NCI-H446 (cell line): ENCODE results near the gene SPATA6L.
"Not testable (repeated sequence)": the region's sequence is repeated elsewhere in the genome, so short reads cannot be mapped to it uniquely, and the experiment has no call there.

Source experiments
- DNase-seq, 2 experiments: peaks; one replicate each; lab custom pipeline; 2025; lab: John Stamatoyannopoulos, UW

Gene SPATA6L

DNA sequence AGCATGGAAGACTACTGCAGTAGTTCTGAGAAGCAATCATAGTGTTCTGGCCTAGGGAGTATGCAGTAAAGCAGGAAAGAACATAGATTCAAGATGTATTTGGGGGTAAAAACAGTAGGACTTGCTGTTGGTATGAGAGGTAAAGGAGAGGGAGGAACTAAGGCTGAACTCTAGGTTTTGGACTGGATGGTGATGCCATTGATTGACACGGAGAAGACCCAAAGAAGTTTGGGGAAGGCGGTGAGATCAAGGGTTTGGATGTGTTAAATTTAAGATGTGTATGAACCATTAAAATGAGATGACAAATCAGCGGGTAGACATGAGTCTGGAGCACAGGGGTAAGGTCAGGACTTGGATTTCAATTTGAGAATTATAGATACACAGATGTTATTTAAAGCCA is 11.1 kb upstream of the SPATA6L start:
- DNase-seq = no peak

DNA sequence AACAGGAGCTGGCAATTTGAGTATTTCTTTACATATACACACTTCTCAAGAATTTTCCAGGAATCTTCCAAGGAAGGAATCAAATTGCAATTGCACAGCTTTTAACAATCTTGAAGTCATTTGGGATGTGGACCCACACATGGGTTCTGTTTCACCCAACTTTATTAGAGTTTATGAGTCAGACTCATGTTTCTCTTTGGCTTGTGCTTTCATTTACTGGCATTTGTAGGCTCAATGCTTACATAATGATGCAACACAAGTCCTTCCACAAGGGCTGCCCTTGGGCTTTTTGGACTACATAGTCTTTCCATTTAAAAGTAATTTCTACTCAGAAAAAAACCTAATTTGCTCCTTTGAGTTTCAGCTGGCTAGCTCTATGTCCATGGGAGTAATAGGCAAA is 8.5 kb upstream of the SPATA6L start:
- DNase-seq = no peak

DNA sequence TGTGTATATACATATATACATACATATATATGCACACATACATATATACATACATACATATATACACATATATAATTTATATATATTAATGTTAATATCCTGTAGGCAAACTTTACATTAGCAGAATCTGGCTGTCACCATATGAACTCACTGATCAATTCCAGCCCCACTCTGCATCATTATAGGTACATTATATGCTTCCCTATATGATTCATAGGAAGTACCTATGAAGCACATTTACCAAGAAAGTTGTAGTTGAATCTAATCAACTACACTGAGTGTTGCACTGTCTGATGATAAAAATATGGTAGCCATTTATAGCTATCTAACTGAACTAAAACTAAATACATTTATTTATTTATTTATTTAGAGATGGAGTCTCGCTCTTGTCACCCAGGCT is 5.5 kb upstream of the SPATA6L start:
- no peak for DNase-seq

DNA sequence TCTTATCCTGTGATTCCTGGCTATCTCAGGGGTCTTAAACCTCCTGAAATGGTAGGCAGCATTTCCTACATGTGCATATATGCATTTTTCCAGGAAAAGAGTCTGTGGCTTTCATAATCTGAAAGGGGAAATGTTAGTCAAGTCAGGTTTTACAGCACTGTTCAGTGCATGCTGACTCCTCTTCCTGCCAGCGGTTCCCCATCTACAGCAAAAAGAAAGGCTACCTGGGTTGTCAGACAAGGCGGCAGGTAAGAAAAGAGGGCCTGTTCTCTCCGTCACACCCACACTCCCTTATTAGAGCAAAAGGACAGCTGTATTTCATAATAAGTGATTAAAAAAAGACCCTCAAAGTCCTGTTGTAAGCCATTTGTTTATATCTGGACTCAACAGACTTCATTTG is 4.3 kb upstream of the SPATA6L start:
- no peak for DNase-seq

DNA sequence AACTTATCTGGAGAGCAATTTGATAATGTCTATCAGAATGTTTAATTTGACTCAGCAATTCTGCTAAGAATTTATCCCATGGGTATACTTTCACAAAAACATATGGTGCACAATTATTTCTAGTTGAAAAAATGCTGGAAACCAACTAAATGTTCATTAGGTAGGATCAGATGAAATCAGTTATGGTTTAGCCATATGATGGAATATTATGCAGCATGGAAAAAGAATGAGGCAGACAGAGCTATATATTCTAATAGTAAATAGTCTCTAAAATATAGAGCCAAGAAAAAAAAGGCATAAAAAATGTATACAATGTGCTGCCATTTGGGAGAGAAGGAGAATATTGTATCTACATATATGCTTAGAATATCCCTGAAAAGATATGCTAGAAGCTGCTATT is 3.6 kb upstream of the SPATA6L start:
- DNase-seq = no peak

DNA sequence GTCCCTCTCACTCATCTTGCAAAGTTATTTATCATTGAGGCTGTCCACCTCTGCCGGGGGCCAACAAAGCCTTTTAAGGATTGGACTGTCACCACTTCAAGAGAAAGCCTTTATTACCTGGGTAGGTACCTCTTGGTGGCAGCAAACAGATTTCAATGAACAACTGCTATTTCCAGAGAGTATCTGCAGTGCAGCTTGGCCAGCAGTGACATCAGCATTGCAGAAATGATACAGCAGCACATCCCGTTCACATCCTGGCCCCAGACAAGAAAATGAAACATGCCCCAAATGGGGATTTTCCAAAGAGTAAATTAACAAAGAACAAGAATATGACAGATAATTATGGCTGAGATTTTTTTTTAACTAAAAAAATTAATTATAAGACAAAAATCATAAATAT is 2.3 kb upstream of the SPATA6L start:
- no peak for DNase-seq

DNA sequence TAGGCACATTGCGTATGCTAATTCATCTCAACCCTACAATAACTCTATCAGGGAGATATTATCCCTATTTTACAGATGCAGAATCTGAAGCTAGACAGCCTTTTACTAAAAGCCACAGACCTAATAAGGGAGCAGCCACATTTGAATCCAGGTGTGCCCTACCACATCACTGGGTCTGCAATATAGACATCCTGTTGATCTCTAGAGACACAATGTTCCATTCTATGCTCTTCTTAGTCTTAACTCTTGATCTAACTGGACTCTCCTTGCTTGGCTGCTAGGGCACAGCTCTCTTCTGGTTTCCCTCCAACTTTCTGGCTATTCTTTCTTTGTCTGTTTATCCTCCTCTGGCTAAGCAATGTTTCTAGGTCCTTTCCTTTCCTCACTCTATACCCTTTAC is 1.4 kb upstream of the SPATA6L start:
- DNase-seq = no peak

DNA sequence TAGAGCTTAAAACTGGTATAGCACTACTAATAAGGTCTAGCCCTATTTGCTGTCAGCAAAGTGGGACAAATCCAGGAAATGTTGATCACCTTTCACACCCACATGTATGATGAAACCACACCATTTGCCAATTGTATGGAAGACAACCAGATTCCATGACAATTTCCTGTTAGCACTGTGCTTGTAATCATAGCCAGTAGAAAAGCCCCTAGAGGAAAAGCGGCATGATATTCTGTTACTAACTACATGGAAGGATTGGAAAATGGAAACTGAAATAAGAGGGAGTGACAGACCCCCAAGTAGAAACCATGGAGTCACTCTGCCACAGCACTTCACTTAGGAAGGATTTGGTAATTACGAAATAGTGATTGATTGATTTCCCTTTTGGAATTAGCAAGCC is 923 bp downstream of the SPATA6L start:
- DNase-seq = peak in 1 of 2 experiments; percentile 36

DNA sequence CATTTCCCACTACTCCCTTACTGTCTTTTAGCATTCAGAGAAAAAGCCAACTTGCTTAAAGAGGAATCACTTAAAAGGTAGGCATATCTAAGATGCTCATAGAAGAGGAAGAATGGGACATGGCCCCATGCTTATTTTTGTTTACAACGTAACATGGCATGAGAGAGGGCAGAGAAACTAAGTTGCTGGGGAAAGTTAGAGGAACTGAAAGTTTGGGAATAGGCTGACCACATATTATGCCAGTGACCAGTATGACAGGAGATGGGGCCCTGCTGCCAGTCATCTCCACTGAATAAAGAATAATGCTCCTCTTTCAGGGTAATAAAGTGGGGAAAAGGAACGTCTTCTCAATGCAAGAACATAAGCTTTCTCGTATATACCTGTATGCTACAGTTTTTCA is 2.3 kb downstream of the SPATA6L start:
- DNase-seq = no peak

DNA sequence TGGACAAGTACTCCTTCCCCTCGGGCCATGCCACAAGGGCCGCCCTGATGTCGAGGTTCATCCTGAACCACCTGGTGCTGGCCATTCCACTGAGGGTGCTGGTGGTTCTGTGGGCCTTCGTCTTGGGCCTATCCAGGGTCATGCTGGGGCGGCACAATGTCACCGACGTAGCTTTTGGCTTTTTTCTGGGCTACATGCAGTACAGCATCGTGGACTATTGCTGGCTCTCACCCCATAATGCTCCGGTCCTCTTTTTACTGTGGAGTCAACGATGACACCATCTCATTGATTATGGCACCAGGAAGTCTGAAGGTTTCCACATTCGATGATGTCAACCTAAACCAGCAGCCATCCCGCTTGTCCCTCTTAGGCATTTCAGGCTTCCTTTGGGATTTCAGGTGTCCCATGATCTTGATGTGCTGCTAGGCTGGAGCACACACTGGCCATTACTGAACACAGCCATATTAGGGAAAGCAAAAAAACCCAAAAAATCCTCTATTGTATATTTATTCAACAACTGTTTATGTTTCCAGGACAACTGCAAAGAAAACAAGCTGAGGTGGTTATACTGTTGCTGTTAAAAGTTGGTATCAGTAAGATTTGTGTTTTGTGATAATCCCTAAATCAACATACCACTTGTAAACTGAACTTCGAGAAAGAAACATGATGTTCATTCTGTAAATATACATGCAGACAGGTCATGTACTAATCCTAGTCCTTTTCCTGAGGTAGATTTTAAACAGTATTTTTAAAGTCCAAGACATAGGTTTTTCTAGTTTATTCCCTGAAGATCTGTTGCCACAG is 3.1 kb downstream of the SPATA6L start:
- no peak for DNase-seq

DNA sequence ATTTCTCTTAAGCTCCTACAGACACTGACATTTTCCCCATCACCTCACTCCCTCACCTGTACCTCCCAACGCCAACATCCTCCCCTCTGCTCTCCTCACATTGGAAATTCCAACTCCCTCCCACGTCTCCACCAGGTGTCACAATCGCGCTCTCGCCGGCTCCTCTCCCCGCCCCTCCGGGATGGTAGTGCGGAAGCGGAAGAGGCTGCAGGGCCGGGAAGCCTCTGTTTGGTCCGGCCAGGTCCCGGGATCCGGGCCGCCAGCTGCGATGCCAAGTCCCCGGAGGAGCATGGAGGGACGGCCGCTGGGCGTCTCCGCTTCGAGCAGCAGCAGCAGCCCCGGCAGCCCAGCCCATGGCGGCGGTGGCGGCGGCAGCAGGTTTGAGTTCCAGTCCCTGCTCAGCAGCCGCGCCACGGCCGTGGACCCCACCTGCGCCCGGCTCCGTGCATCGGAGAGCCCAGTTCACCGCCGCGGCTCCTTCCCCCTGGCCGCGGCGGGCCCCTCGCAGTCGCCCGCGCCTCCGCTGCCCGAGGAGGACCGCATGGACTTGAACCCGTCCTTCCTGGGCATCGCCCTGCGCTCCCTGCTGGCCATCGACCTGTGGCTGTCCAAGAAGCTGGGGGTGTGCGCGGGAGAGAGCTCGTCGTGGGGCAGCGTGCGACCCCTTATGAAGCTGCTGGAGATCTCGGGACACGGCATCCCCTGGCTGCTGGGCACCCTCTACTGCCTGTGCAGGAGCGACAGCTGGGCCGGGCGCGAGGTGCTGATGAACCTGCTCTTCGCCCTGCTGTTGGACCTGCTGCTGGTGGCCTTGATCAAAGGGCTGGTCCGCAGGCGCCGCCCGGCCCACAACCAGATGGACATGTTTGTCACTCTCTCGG is 3.9 kb downstream of the SPATA6L start, which contains the start of gene PLPP6:
Gene PLPP6, plus strand, starts transcription at position 187 of the 881 bp plus-strand sequence. Its CDS starts 82 bp downstream, at position 269.
- DNase-seq = peak; percentile 63 to 85

DNA sequence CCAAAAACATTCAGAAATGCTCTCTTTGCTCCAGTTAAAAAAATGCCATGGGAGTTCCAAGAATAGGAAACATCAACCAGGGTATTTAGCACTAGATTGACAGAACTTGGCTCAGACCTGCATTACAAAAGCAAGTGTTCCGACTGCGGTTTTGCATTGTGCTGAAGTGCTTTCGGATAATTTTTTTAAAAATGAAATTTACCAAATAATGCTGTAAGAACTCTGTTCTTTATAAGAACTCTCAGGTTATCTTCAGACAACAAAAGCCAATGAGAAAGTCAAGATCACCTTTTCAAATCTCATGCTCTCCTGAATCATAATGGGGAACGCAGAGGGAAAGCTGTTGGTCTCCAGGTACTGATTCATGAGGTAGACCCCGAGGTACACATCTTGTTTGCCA is 4.7 kb downstream of the SPATA6L start:
- no peak for DNase-seq

DNA sequence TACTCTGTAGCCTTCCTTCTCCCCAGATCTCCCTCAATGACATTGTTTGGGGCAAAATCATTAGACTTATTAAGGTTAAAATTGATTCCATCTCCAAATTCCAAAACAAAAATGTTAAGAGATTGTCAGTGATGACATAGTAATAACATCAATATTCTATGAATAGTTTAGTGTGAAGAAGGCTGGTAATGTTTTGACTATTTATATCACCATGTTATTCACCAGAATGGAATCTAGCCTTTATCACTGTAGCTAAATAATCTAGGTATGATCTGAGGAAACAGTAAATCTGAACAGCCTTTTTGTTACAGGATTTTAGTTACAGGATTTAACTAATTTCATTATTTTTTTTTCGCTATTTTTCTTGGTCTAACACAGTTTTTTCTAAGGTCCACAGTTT is 5.1 kb downstream of the SPATA6L start:
- DNase-seq = no peak

DNA sequence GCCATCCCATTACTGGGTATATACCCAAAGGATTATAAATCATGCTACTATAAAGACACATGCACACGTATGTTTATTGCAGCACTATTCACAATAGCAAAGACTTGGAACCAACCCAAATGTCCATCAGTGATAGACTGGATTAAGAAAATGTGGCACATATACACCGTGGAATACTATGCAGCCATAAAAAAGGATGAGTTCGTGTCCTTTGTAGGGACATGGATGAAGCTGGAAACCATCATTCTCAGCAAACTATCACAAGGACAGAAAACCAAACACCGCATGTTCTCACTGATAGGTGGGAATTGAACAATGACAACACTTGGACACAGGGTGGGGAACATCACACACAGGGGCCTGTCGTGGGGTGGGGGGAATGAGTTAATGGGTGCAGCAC is 5.6 kb downstream of the SPATA6L start:
- not testable (repeated sequence) for DNase-seq

DNA sequence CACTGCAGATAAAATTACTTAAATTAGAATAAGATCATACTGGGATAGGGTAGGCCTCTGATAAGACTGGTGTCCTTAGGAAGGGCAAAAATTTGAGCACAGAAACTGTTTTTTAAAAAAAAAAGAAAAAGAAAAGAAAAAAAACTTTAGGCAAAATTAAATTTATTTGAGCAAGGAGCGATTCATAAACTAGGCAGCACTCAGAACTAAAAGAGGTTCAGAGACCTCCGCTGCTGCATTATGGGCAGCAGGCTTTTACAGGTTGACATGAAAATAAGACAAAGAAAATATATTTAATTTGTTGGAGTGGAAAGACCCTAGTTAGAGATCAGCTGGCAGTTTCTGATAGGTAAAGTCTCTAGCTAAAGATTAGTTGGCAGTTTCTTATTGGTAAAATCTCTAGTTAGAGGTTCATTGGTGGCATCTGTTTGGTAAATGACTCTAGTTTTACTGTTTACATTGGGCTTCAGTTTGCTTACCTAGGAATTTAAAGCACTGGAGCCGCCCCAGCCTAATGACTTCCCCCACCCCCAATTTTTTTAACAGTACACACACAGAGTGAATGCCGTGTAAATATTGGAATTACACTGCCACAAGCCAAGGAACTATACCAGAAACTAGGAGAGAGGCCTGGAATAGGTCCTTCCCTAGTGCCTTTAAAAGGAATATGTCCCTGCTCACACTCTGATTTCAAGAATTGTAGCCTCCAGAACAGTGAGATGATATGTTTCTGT is 8.7 kb downstream of the SPATA6L start:
- no peak for DNase-seq

DNA sequence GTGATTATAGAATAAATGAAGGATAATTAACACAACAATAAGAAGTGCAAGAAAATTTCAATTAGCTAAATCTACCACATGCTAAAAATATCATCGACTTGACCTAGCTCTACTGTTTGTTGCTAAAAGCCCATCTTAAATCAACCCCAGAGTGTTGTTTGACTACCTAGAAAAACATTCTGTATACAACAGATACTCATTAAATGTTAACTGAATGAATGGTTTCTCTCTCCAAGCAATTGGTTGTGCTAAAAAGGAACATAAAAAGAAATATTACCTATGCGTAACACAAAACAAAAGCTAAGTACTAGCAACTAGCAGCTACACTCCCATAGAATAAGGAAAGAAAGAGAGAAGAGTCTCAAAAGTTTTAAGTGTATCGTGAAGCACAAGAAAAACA is 9.7 kb downstream of the SPATA6L start:
- no peak for DNase-seq

DNA sequence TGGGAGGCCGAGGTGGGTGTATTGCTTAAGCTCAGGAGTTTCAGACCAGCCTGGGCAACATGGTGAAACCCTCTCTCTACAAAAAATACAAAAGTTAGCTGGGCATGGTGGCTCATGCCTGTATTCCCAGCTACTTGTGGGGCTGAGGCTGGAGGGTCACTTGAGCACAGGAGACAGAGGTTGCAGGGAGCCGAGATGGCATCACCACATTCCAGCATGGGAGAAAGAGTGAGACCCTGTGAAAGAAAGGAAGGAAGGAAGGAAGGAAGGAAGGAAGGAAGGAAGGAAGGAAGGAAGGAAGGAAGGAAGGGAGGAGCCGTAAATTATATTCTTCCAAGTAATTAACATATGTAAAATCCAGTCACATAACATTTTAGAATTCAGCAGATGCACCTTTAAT is 10.1 kb downstream of the SPATA6L start:
- not testable (repeated sequence) for DNase-seq

DNA sequence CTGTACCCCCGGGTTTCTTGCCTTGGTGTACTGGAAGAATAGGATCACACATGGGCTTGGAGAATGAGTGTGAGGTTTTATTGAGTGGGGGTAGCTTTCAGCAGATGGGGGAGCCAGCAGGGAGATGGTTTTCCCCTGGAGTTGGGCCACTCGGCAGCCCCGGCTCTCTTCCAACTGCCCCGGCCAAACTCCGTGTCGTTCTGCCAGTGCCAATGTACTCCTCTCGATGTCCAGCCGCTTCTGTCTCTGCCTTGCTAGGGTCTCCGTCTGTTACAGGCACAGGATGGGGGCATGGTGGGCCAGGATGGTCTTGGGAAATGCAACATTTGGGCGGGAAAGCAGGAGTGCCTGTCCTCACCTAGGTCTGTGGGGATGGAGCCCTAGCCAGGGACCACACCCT is 11.7 kb downstream of the SPATA6L start:
- DNase-seq = no peak

DNA sequence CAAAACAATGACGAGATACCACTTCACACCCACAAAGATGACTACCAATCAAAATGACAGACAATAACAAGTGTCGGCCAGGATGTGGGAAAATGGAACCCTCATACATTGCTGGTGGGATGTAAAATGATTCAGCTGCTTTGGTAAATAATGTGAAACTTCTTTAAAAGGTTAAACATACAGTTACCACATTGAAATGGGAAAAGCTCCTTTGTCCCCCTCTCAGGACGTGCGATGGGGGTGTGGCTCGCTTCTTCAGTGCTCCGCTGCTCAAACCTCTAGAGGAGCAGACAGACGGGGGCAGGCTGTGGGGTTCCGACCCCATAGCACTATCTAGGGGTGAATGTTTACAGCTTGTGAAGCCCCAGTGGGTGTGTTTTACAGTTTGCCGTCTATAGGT is 12.2 kb downstream of the SPATA6L start:
- no peak for DNase-seq

DNA sequence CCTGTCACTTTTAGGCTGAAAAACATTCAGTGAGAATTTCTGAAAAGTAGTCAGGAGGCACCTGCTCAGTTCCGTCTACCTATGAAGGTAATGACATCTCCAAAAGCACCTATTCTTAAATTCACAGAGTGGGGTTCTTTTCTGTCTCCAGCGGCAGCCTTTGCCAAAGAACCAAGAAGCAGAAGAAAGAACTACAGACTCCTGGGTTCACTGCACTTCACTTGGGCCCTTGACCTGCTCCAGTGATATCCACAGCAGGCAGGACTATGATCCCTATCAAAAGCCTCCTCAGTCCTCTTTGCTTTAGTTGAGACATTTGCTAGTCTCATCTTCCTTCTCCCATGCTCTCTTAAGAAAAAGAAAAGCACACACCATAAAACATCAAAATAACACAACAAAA is 23.9 kb downstream of the SPATA6L start:
- no peak for DNase-seq

DNA sequence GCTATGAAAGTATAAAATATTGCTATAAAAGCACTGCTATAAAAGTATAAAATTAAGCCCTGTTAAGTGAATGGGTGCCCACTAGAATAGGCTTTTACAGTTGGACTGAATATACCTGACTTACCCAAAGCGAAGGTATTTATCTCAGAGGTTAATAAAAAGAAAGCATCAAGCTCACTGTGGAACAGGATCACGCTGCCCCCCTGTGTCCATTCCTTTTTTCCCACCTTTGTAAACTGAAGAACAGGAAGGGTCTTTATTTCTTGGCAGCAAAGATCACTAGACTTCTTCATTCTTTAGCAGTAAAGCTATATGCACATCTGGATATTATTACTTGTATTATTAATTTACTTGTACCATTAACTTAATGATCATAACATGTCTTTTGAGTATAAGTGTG is 26.3 kb downstream of the SPATA6L start:
- no peak for DNase-seq

DNA sequence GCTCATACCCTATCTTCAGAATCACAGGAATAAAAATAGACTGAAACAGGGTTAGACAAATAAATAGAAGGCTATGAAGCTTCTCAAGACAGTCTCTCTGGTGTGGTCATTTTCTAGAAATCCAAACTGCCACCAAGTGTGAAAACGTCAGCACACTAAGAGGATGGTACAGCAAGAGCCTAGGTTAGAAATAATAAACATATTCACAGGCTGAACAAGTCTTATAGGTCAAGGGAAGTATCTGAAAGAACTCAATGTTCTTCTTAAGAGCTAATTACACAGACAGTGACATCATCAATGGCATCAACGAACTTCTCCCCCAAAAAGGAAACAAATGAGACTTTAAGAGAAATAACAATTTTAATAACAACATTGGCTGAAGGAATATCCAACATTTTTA is 26.9 kb downstream of the SPATA6L start:
- no peak for DNase-seq

DNA sequence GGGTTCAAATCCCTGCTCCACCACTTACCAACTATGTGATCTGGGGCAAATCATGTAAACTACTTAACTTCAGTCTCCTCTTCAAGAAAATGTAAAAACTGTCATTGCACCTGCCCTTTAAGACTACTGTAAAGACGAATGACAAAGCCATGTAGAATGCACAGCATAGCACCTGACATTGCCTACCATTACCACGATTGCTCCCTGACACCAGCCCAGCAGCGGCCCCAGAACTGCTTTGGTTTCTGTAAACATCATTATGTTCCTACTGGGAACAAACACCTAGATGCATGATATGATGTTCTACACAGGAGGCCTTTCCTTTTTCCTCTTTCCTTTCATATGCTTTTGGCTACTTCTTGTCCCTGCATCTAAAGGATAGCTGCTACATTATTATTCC is 27.3 kb downstream of the SPATA6L start:
- no peak for DNase-seq
